Endometrium (tissue), 2 donors: ENCODE results near the gene IRF9.

Experiments
- FAIRE-seq: peaks from 2 replicates; lab custom pipeline; 2012; peaks lifted over from hg19 to GRCh38; lab: Jason Lieb, UNC
- donor health status: control.
- donor health status: control.

The IRF9 gene

GRCh38 chr14:24177891-24178290, 16.8 kb downstream of the IRF9 start:
- no peak for FAIRE-seq

GRCh38 chr14:24178399-24179178, 17.5 kb downstream of the IRF9 start:
- no peak for FAIRE-seq

GRCh38 chr14:24179294-24179960, 18.4 kb downstream of the IRF9 start:
- FAIRE-seq = no peak

- no peak for FAIRE-seq
These were observed 19.1 kb downstream of the IRF9 start for GRCh38 chr14:24179961-24180796.

GRCh38 chr14:24181371-24182077, 20.5 kb downstream of the IRF9 start:
- no peak for FAIRE-seq

GRCh38 chr14:24182110-24182882, 21.2 kb downstream of the IRF9 start:
- FAIRE-seq = no peak

GRCh38 chr14:24183014-24183481, 22.0 kb downstream of the IRF9 start:
- FAIRE-seq = no peak

- FAIRE-seq = no peak
These were observed 23.3 kb downstream of the IRF9 start for GRCh38 chr14:24184104-24184970.

GRCh38 chr14:24185026-24185425, 24.0 kb downstream of the IRF9 start:
- FAIRE-seq = no peak

- FAIRE-seq = no peak
These were observed 24.7 kb downstream of the IRF9 start for GRCh38 chr14:24185741-24186140.

- no peak for FAIRE-seq
These were observed 25.9 kb downstream of the IRF9 start for GRCh38 chr14:24186831-24187538.

- no peak for FAIRE-seq
These were observed 26.5 kb downstream of the IRF9 start for GRCh38 chr14:24187539-24187915.

GRCh38 chr14:24188251-24189058, 27.4 kb downstream of the IRF9 start, which contains the start of gene IPO4:
IPO4 (minus strand) TSS chr14:24188816; CDS start chr14:24188787, 29 bp downstream.
- FAIRE-seq = peak; percentile 80

- FAIRE-seq = no peak
These were observed 28.0 kb downstream of the IRF9 start for GRCh38 chr14:24189059-24189375.

GRCh38 chr14:24189460-24189859, 28.4 kb downstream of the IRF9 start:
- no peak for FAIRE-seq

GRCh38 chr14:24190416-24190815, 29.4 kb downstream of the IRF9 start:
- FAIRE-seq = no peak

- no peak for FAIRE-seq
These were observed 31.9 kb downstream of the IRF9 start for GRCh38 chr14:24192933-24193332.

- FAIRE-seq = no peak
These were observed 33.3 kb downstream of the IRF9 start for GRCh38 chr14:24194186-24194872.
